H4 (cell line): Measurements from ENCODE around the gene ZNF580. TPM values are rescaled to one million over a fixed set of nuclear protein-coding genes. Genes with fewer than 3 reads are reported as not detected.

Source experiments
- DNase-seq: peaks from one replicate; pipeline ENCODE4 v3.0.0-alpha.2; 2015; ENCODE audit warnings: low spot score
- total RNA-seq: library from RNA; depleted of rRNA; stranded (reverse); fragments of >200 nt; shearing (Covaris generic); gene quantifications from 2 replicates; pipeline ENCODE4 v1.2.3, GENCODE V29; 2014; rRNA removed

Gene ZNF580
- total RNA-seq, 1 experiment from 2014 or later = 19.2 TPM

- DNase-seq = no peak
These were observed 51.0 kb downstream of the ZNF580 start for GRCh38 chr19:55691561-55692481.

GRCh38 chr19:55692681-55693081 is 51.9 kb downstream of the ZNF580 start:
- DNase-seq = no peak

Other genes starting within 250 kb of the ZNF580 start
- gene UBE2S, start 233.2 kb upstream of the ZNF580 start, total RNA-seq = 284 and 324 TPM in 2 replicates
- not detected in 2 replicates for gene SHISA7, start 197.7 kb upstream of the ZNF580 start, total RNA-seq
- gene ISOC2, start 179.4 kb upstream of the ZNF580 start, total RNA-seq = 187 and 279 TPM in 2 replicates
- gene C19orf85, start 176.3 kb upstream of the ZNF580 start, total RNA-seq = not detected in 2 replicates
- gene ZNF628, start 164.4 kb upstream of the ZNF580 start, total RNA-seq = 1.4 and 3.9 TPM in 2 replicates
- 28.0 and 28.9 TPM in 2 replicates for gene NAT14, start 155.8 kb upstream of the ZNF580 start, total RNA-seq
- gene SSC5D, start 152.6 kb upstream of the ZNF580 start, total RNA-seq = 0.23 and 0.29 TPM in 2 replicates
- not detected in 2 replicates for gene SBK2, start 103.9 kb upstream of the ZNF580 start, total RNA-seq
- not detected in 2 replicates for gene SBK3, start 95.5 kb upstream of the ZNF580 start, total RNA-seq
- gene ZNF579, start 60.2 kb upstream of the ZNF580 start, total RNA-seq = 2.5 and 4.6 TPM in 2 replicates
- 5.1 and 7.8 TPM in 2 replicates for gene FIZ1, start 41.5 kb upstream of the ZNF580 start, total RNA-seq
- gene ZNF524, start 40.7 kb upstream of the ZNF580 start, total RNA-seq = 16.7 and 21.9 TPM in 2 replicates
- 1.0 TPM in 2 replicates for gene ZNF865, start 35.4 kb upstream of the ZNF580 start, total RNA-seq
- 5.2 and 7.2 TPM in 2 replicates for gene ZNF784, start 16.4 kb upstream of the ZNF580 start, total RNA-seq
- 28.9 and 29.5 TPM in 2 replicates for gene ZNF581, start 2.6 kb downstream of the ZNF580 start, total RNA-seq
- 0.45 and 2.4 TPM in 2 replicates for gene CCDC106, start 7.2 kb downstream of the ZNF580 start, total RNA-seq
- 95.5 and 121 TPM in 2 replicates for gene U2AF2, start 14.0 kb downstream of the ZNF580 start, total RNA-seq
- 43.6 and 59.6 TPM in 2 replicates for gene EPN1, start 34.2 kb downstream of the ZNF580 start, total RNA-seq
- not detected in 2 replicates for gene NLRP9, start 97.4 kb downstream of the ZNF580 start, total RNA-seq
- gene RFPL4A, start 118.1 kb downstream of the ZNF580 start, total RNA-seq = 7.7 and 12.4 TPM in 2 replicates
- 1.8 TPM in 1 of 2 replicates, not detected in the other for gene RFPL4AL1, start 128.1 kb downstream of the ZNF580 start, total RNA-seq
- gene NLRP11, start 191.0 kb downstream of the ZNF580 start, total RNA-seq = 2.1 and 2.4 TPM in 2 replicates
- gene NLRP4, start 195.5 kb downstream of the ZNF580 start, total RNA-seq = 4.7 and 7.9 TPM in 2 replicates